ENCODE data around the gene LMNTD2.

LMNTD2 gene, protein sequence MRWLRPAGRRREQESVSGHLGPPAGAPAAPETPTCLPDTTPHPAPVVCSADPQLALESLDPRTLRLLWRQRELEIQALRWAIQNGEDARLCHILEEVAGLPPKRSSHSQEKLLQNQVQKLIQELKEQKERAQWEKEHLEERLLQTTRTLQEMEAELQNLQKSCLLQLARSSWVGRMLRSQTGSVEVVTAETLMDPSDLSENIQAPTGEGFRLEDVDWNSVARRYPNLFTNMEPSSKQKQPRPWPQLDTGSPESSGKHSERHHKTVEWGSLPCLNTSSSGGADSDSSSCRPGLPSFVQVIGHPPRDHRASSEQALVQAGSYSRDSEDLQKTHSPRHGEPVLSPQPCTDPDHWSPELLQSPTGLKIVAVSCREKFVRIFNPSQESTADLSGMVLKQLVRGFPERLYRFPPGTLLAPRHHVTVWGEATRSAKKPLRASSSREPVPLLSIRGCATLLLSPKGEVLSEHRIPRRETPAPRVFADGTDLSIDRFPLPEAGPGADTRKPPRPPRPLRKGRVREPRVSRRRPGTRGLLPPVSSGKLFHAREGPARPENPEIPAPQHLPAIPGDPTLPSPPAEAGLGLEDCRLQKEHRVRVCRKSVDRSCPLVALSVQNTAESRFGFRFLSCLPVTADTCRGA

DNA sequence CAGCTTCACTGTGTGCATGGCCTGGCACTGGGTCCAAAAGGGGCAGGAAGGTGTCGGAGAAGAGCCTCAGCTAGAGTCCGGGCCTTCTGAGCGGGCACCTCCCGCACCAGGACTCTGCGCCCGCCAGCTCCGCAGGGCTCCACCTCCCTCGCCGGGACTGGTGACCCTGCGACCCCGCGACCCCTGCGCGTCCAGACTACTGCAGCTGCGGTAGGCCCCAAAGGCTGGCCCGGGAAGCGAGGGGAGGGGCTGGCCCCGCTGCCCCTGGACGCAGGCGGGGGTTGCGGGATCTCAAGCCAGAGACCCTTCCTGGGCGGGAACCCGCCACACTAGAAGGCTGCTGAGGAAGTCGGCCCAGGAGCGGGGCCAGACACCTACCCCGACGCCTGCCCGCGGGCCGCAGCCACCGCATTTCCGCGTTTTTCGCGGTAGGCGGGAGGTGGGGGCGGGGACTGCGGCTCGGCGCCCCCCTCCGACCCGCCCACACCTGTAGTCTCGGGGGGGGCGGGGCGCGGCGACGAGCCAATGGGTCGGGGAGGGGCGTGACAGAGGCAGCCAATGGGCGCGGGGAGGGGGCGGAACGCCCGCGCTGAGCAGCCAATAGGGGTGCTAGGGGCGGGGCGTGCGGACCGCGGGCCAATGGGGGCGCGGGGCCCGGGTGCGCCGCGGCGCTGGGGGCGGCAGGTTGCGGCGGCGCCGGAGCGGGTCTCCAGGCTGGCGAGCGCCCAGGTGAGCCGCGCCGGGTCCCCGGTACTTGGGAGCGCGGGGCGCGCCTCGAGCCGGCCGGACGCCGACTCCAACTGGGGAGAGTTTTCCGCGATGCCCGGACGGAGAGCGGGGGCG lies at the start of gene LMNTD2, which contains the start of gene RASSF7:
TSS of gene LMNTD2 (minus strand) at position 434 of the 843 bp plus-strand sequence. CDS start at position 412, 22 bp downstream.
TSS of gene RASSF7 (plus strand) at position 666 of the 843 bp plus-strand sequence. CDS start 799 bp downstream, outside the sequence.
- TF ChIP-seq, protein P1, sequence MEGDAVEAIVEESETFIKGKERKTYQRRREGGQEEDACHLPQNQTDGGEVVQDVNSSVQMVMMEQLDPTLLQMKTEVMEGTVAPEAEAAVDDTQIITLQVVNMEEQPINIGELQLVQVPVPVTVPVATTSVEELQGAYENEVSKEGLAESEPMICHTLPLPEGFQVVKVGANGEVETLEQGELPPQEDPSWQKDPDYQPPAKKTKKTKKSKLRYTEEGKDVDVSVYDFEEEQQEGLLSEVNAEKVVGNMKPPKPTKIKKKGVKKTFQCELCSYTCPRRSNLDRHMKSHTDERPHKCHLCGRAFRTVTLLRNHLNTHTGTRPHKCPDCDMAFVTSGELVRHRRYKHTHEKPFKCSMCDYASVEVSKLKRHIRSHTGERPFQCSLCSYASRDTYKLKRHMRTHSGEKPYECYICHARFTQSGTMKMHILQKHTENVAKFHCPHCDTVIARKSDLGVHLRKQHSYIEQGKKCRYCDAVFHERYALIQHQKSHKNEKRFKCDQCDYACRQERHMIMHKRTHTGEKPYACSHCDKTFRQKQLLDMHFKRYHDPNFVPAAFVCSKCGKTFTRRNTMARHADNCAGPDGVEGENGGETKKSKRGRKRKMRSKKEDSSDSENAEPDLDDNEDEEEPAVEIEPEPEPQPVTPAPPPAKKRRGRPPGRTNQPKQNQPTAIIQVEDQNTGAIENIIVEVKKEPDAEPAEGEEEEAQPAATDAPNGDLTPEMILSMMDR (IDR thresholded peaks at IDR 0.05; ENCODE audit: control extremely low read depth, extremely low read depth, low read depth, missing control alignments) = no peak
- CTCF ChIA-PET = interaction anchor here (1.2 to 2.1 kb wide), 3 partner anchors 42 to 163 kb away, joined by 3 to 9 read pairs (median 4); no protein-coding TSS in a partner anchor
- POLR2A ChIA-PET = no interaction called here
- DNase-seq (ENCODE audit: extremely low spot score) = peak; percentile 99

DNA sequence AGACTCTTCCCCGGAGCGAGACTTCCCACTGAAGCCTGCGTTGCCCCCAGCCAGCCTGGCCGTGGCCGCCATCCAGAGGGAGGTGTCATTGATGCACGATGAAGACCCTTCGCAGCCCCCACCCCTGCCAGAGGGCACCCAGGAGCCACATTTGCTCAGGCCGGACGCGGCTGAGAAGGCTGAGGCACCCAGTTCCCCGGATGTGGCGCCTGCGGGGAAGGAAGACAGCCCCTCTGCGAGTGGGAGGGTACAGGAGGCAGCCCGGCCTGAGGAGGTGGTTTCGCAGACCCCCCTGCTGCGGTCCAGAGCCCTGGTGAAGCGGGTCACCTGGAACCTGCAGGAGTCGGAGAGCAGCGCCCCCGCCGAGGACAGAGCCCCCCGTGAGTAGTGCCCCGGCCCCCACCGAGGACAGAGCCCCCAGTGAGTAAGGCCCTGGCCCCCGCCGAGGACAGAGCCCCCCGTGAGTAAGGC lies 48.8 kb upstream of the LMNTD2 start:
- CTCF ChIA-PET = no interaction called here
- POLR2A ChIA-PET = no interaction called here
- no peak for DNase-seq (ENCODE audit: extremely low spot score)
- TF ChIP-seq, protein P1 (IDR thresholded peaks at IDR 0.05; ENCODE audit: control extremely low read depth, extremely low read depth, low read depth, missing control alignments) = no peak

DNA sequence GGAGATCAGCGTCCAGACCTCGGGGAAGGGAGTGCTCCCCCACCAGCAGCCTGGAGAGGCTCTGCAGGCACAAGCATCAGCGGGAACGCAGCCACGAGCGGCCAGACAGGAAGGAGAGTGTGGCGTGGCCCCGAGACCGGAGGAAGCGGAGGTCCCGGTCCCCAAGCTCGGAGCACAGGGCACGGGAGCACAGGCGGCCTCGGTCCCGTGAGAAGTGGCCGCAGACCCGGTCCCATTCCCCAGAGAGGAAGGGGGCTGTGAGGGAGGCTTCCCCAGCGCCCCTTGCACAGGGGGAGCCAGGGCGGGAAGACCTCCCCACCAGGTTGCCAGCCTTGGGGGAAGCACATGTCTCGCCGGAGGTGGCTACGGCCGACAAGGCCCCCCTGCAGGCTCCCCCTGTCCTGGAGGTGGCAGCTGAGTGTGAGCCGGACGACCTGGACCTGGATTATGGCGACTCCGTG lies 48.3 kb upstream of the LMNTD2 start:
- ChIA-PET CTCF (interaction anchor here (1.2 kb wide), 1 partner anchor 54 kb away, joined by 3 read pairs; no protein-coding TSS in a partner anchor), POLR2A (no interaction called here)
- no peak for DNase-seq (ENCODE audit: extremely low spot score)
- TF ChIP-seq, protein P1 (IDR thresholded peaks at IDR 0.05; ENCODE audit: control extremely low read depth, extremely low read depth, low read depth, missing control alignments) = no peak

DNA sequence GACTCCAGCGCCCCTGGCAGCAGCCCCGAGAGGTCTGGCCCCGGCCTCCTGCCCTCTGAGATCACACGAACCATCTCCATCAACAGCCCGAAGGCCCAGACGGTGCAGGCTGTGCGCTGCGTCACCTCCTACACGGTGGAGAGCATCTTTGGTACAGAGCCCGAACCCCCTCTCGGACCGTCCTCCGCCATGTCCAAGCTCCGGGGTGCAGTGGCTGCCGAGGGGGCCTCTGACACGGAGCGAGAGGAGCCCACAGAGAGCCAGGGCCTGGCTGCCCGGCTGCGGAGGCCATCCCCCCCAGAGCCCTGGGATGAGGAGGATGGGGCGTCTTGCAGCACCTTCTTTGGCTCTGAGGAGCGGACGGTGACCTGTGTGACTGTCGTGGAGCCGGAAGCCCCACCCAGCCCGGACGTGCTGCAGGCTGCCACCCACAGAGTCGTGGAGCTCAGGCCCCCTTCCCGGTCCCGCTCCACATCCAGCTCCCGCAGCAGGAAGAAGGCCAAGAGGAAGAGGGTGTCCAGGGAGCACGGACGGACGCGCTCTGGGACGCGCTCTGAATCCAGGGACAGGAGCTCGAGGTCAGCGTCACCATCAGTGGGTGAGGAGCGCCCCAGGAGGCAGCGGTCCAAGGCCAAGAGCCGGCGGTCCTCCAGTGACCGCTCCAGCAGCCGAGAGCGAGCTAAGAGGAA lies 47.6 kb upstream of the LMNTD2 start:
- DNase-seq (ENCODE audit: extremely low spot score) = no peak
- CTCF ChIA-PET = interaction anchor here (1.1 to 1.2 kb wide), 2 partner anchors 19 to 53 kb away, joined by 3 to 4 read pairs; no protein-coding TSS in a partner anchor
- TF ChIP-seq, protein P1 (IDR thresholded peaks at IDR 0.05; ENCODE audit: control extremely low read depth, extremely low read depth, low read depth, missing control alignments) = no peak
- POLR2A ChIA-PET = no interaction called here

DNA sequence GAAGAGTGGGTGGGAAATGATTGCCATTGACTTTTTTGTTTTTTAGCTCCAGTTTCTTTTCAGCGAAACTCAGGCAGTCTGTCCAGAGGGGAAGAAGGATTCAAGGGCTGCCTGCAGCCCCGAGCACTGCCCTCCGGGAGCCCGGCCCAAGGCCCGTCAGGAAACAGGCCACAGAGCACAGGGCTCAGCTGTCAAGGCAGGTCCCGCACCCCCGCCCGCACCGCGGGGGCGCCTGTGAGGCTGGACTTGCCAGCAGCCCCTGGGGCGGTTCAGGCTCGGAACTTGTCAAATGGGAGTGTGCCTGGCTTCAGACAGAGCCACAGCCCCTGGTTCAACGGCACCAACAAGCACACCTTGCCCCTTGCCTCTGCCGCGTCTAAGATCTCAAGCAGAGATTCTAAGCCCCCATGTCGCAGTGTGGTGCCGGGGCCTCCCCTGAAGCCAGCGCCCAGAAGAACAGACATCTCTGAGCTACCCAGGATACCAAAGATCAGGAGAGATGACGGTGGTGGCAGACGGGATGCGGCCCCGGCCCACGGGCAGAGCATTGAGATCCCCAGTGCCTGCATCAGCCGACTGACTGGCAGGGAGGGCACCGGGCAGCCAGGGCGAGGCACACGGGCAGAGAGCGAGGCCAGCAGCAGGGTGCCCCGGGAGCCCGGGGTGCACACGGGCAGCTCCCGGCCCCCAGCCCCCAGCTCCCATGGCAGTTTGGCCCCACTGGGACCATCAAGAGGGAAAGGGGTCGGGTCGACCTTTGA lies 46.7 kb upstream of the LMNTD2 start:
- TF ChIP-seq, protein P1 (IDR thresholded peaks at IDR 0.05; ENCODE audit: control extremely low read depth, extremely low read depth, low read depth, missing control alignments) = no peak
- CTCF ChIA-PET = interaction anchor here (0.6 to 1.2 kb wide), 4 partner anchors 18 to 116 kb away, joined by 3 to 4 read pairs (median 3); no protein-coding TSS in a partner anchor
- POLR2A ChIA-PET = no interaction called here
- no peak for DNase-seq (ENCODE audit: extremely low spot score)

All from GM10248 (cell line).